NCI-H2171 (cell line): ENCODE data around the gene MIER2.

ENCODE experiments used
- DNase-seq: peaks from one replicate; lab custom pipeline; 2025; lab: John Stamatoyannopoulos, UW

MIER2 gene

GRCh38 chr19:307793-308420 is 36.7 kb downstream of the MIER2 start:
- no peak for DNase-seq

- DNase-seq, result no peak
Measured at GRCh38 chr19:307111-307531, 37.5 kb downstream of the MIER2 start.

- no peak for DNase-seq
Measured at GRCh38 chr19:306151-306900, 38.3 kb downstream of the MIER2 start.

- DNase-seq, result no peak
Measured at GRCh38 chr19:305240-306150, 39.1 kb downstream of the MIER2 start.

GRCh38 chr19:296476-297225 is 47.9 kb downstream of the MIER2 start:
- DNase-seq, result no peak

GRCh38 chr19:295687-296370 is 48.8 kb downstream of the MIER2 start:
- DNase-seq, result no peak

- peak; percentile 29 for DNase-seq
Measured at GRCh38 chr19:294946-295686, 49.5 kb downstream of the MIER2 start.

- no peak for DNase-seq
Measured at GRCh38 chr19:294341-294945, 50.2 kb downstream of the MIER2 start.

GRCh38 chr19:293436-294110 is 51.0 kb downstream of the MIER2 start:
- DNase-seq, result no peak

- no peak for DNase-seq
Measured at GRCh38 chr19:292951-293350, 51.6 kb downstream of the MIER2 start.

- DNase-seq, result no peak
Measured at GRCh38 chr19:292281-292884, 52.2 kb downstream of the MIER2 start.

GRCh38 chr19:291561-292280 is 52.9 kb downstream of the MIER2 start:
- DNase-seq, result no peak

- DNase-seq, result peak; percentile 19
Measured at GRCh38 chr19:291006-291521, 53.5 kb downstream of the MIER2 start, which contains the start of gene PLPP2. Gene PLPP2, minus strand, starts transcription at chr19:291403. Its CDS starts 67 bp downstream, at chr19:291336.

GRCh38 chr19:290372-291005 is 54.1 kb downstream of the MIER2 start:
- DNase-seq, result peak; percentile 14

GRCh38 chr19:289651-290371 is 54.8 kb downstream of the MIER2 start:
- DNase-seq, result peak; percentile 26

GRCh38 chr19:288911-289310 is 55.7 kb downstream of the MIER2 start:
- no peak for DNase-seq

- DNase-seq, result no peak
Measured at GRCh38 chr19:287381-287871, 57.2 kb downstream of the MIER2 start.
